Activated CD4-positive, alpha-beta T cell treated with anti-CD3 and anti-CD28 coated beads for 1 hour (primary cell): ENCODE results near the gene HS3ST3B1.

Experiments used
- DNase-seq: peaks from one replicate; pipeline ENCODE4 v3.0.0-alpha.2; 2020

Gene HS3ST3B1

GRCh38 chr17:14300575-14301278, at the start of gene HS3ST3B1:
Gene HS3ST3B1, plus strand, starts transcription at chr17:14301081. Its CDS starts 438 bp downstream, at chr17:14301519.
- DNase-seq = peak; percentile 98

GRCh38 chr17:14261406-14261805, 39.5 kb upstream of the HS3ST3B1 start:
- no peak for DNase-seq

- DNase-seq = no peak
Measured at GRCh38 chr17:14268264-14268663, 32.6 kb upstream of the HS3ST3B1 start.

DNA sequence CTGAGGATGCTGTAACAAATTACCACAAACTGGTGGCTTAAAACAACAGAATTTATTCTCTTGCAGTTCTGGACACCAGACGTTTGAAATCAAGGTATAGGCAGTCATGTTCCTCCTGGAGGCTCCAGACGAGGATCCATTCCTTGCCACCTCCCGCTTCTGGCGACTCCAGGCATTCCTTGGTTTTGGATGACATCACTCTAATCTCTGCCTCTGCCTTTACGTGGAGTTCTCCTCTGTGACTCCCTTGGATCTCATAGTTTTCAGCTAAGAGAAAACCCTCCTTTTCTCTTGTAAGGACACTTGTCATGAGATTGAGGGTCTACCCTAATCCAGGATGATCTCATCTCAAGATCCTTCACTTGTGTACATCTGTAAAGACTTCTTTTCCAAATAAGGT, 31.4 kb upstream of the HS3ST3B1 start:
- DNase-seq = no peak

DNA sequence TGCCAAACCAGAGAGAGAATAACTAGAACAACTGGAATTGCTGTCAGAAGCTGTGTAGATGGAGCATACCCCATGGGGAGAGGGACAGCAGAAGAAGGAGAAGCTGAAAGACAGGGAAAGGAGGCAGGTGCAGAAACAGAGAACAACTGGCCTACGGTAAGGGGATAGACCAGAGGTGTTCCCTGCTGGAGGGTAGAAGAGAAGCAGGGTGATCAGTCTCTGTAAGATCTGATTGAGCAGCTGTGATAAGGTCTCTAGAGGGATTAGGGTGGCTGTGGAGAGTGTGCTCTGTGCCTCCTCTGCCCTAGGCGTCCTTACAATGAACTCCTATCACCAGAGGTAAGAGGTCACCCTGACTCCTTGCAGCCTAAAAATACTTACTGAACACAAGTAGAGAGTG, 30.4 kb upstream of the HS3ST3B1 start:
- no peak for DNase-seq

DNA sequence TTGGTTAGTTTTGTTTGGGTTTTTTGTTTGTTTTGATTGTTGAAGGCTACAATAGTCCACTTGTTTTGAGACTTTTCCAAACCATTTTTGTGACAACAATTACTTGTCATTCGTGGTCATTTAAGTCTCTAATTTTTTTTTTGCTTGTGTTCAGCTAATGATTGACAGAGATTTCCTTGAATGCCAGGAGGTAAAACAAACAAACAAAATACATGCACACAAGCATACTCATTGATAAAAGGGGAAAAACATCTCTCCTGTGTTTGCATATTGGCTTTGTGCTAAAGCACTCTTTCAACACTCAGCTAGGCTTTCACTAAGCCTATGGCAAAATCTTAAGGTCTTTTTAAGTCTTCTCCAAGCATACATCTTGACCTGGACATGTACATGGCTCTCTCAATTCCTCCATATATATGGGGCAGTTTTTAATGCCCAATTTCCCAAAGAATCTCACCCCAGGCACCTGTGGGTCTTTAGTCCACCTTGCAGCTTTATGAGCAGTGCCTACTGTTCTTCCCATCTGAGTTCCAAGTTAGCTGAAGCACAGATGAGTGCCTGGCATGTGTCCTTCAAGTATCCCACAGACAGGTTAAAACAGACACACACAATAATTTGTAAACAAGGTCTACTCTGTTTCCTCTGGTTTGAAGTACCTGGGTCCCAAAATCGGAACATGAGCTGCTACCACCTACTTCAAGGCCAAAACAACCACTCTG, 24.2 kb upstream of the HS3ST3B1 start:
- no peak for DNase-seq

- no peak for DNase-seq
Measured at GRCh38 chr17:14281530-14281929, 19.4 kb upstream of the HS3ST3B1 start.

GRCh38 chr17:14282726-14283125, 18.2 kb upstream of the HS3ST3B1 start:
- no peak for DNase-seq

DNA sequence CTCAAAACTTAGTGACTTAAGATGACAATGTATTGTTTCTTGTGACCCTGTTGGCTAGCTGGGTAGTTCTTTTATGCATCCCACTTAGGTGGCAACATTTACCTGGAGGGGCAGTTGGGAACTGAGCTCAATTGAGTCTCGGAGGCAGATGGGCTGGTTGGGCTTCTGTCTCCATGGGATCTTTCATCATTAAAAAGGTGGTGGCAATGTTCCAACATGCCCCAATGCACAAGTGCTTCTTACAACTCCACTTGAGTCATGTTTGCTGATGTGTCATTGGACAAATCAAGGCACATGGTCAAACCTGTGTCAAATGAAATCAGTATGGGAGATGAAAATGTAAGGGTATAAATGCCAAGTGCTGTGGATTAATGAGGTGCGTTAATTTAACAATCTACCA, 11.7 kb upstream of the HS3ST3B1 start:
- DNase-seq = no peak

- DNase-seq = no peak
Measured at GRCh38 chr17:14294876-14295275, 6.0 kb upstream of the HS3ST3B1 start.

GRCh38 chr17:14295676-14296075, 5.2 kb upstream of the HS3ST3B1 start:
- DNase-seq = no peak

- no peak for DNase-seq
Measured at GRCh38 chr17:14296166-14296910, 4.5 kb upstream of the HS3ST3B1 start.

DNA sequence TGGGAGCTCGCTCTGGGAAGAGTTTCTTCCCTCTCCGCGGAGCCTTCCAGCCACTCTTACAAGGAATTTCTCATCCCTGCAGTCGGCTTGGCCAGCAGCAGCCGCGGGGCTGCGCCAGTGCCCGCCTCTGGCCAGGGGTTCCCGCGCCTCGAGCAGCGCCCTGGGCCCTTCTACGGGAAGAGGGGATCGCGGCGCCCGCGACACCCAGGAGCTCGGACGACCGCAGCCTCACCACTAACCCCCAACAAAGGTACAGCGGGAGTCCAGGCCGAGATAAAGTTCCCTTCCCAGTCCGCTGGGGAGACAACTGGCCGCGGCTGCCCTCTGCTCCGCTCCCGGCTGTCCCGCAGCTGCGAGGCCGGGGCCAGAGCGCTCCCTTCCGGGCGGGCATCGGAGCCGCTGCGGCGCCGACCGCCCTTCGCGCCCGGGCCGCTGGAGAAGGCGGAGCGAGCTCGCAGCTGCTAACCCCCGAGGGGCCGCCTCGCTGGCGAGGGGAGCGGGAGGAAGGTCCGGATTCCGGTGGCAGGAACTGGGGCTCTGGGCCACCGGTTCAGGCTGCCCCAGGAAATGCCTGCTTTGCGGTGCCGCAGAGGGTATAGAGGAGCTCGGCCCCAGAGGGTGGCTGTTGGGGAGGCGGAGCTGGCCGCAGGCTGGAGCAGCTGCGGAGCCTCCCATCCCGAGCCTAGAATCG, 3.6 kb upstream of the HS3ST3B1 start:
- DNase-seq = no peak

GRCh38 chr17:14298221-14298946, 2.5 kb upstream of the HS3ST3B1 start:
- no peak for DNase-seq

- no peak for DNase-seq
Measured at GRCh38 chr17:14298947-14299279, 2.0 kb upstream of the HS3ST3B1 start.

- DNase-seq = no peak
Measured at GRCh38 chr17:14299280-14300141, 1.4 kb upstream of the HS3ST3B1 start.

GRCh38 chr17:14301279-14302090, 604 bp downstream of the HS3ST3B1 start:
- DNase-seq = no peak

- peak; percentile 41 for DNase-seq
Measured at GRCh38 chr17:14302091-14302430, 1.2 kb downstream of the HS3ST3B1 start.

DNA sequence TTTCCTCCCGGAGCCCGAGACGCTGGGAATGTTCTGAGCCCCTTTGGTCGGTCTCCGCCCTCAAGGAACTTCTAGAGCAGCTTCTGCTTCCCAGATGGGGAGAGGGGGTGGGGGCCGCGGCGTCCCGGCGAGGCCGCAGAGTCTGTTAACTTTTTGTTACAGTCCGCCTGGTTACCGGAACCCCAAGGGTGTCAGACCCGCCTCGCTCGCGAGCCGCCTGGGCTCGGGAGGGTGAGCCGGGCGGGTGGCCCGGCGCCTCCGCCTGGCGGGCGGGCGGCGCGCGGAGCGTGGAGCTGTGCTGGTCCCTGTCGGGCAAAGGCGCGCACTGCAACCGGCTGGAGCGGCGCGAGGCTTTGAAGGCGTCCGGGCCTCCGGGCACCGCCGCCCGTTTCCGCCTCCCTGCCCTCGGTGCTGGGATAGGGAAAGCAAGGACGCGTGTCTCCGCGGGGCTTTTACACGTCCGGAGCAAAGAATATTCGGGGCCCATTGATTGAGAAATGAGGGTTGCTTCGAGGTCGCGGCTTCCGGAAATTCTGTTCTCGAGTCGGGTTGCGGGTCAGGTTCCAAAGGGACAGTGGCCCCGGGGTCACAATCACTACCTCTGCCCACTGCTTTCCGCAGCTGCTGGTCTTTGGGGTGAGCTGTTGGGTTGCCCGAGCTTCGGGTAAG, 1.7 kb downstream of the HS3ST3B1 start:
- DNase-seq = peak; percentile 76
